Retinal pigment epithelial cell (primary cell): ENCODE measurements around the gene UST.

Experiments
- DNase-seq: peaks from one replicate; pipeline ENCODE4 v3.0.0-alpha.2; 2010; ENCODE audit warnings: low read depth
- H3K4me3 ChIP-seq: 2 replicates; pipeline ENCODE4 v1.5.1; 2011; ENCODE audit warnings: mild to moderate bottlenecking, low read length, control low read depth, moderate library complexity
- TF ChIP-seq, protein P1 (sequence below): conservative IDR thresholded peaks from 2 replicates; pipeline ENCODE4 v1.5.1; 2011; ENCODE audit warnings: low read depth, low read length, control low read depth, inconsistent platforms

UST gene

GRCh38 chr6:148817689-148818088, 70.9 kb downstream of the UST start:
- H3K4me3 ChIP-seq: no peak overlapping the region
- TF ChIP-seq, protein P1, sequence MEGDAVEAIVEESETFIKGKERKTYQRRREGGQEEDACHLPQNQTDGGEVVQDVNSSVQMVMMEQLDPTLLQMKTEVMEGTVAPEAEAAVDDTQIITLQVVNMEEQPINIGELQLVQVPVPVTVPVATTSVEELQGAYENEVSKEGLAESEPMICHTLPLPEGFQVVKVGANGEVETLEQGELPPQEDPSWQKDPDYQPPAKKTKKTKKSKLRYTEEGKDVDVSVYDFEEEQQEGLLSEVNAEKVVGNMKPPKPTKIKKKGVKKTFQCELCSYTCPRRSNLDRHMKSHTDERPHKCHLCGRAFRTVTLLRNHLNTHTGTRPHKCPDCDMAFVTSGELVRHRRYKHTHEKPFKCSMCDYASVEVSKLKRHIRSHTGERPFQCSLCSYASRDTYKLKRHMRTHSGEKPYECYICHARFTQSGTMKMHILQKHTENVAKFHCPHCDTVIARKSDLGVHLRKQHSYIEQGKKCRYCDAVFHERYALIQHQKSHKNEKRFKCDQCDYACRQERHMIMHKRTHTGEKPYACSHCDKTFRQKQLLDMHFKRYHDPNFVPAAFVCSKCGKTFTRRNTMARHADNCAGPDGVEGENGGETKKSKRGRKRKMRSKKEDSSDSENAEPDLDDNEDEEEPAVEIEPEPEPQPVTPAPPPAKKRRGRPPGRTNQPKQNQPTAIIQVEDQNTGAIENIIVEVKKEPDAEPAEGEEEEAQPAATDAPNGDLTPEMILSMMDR: no peak
- DNase-seq: no peak

DNA sequence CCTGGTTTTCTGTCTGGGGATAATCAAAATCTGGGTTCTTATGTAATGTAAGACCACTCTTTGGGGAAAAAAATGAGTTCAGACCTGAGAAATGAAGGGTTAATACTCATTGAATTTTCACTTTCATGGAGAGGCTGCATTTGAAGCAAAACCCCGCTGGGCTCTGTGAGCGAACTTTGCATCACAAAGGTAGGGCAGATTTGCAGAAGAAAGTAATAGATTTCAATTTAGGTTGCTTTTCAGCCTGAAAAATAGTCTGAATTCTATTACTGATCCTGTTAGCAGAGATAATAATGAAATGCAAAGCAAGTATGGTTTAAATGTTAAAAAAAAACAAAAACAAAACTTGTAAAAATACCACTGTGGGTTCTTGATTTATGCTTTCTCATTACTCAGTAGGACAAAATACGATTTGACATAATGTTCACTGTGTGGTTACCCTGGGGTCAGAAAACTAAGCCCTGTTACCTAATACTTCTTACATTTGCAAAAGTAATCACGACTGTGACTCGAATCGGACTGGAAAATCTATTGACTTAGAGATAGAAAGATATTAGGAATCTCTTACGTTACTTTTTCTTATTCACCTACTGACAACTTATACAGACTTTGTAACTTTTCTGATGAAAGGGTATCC, 72.2 kb downstream of the UST start:
- TF ChIP-seq, protein P1: no peak
- no peak overlapping the region for H3K4me3 ChIP-seq
- DNase-seq: no peak

DNA sequence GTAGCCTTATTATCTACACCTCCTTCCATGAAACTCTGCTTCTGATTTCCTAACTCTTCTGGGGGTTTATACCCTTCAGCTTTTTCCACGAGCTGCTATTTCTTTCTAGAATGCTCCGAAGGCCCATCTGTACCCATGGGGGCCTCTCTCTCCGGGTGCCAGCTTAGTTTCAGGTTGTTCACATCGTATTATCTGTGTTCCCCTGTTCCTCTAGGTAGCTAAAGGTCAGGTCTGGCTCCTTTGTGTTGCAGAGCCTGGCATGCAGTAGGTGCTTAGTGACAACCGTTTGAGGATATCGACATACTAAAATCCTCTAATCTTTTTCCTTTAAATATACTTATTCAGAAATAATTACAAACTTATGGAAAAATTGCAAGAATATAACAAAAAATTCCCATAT, 73.0 kb downstream of the UST start:
- DNase-seq: no peak
- H3K4me3 ChIP-seq: no peak overlapping the region
- TF ChIP-seq, protein P1: no peak

DNA sequence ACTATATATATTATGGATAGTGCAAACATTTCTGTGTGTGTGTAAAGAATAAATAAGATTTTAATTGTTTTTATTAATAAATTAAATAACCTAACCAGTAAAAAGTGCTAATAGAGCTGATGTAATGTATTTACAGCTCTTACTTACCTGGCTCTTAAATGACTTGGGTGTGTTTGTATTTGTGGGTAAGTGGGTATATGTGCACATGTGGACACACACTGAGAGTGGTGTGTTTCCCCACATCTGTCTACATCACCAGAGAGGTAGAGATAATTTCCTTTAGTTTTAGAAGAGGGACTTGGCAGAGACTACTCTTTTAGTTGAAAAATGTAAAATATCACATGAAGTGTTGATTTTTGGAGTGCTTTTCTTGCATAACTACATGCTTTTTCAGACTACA, 76.0 kb downstream of the UST start:
- no peak for DNase-seq
- no peak overlapping the region for H3K4me3 ChIP-seq
- TF ChIP-seq, protein P1: no peak

GRCh38 chr6:148824291-148824690, 77.5 kb downstream of the UST start:
- DNase-seq: no peak
- H3K4me3 ChIP-seq: no peak overlapping the region
- TF ChIP-seq, protein P1: no peak

- H3K4me3 ChIP-seq: no peak overlapping the region
- TF ChIP-seq, protein P1: no peak
- DNase-seq: no peak
Observed at GRCh38 chr6:148824960-148825359, 78.1 kb downstream of the UST start.

DNA sequence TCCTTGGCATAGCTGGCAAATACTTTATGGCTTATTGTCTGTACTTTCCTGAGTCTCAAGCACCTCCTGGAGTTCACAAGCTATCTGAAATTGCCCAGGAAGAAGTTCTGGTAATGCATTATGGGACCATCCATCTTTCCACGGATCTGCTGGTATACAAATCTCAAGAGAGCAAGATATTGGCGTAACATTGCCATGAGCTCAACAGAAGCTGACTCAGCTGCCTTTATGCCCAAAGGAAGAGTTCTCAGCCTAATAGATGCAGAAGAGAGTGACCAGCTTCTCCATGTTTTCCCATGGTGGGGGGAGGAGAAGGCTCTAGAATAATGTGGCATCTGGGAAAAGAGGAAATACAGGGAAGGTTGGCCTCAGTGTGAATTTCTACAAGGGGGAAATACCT, 78.7 kb downstream of the UST start:
- H3K4me3 ChIP-seq: no peak overlapping the region
- no peak for DNase-seq
- TF ChIP-seq, protein P1: no peak
